NCI-H1417 treated with DMSO at 0.1 percent for 48 hours (cell line): Measurements from ENCODE around the gene ZNF614.
A peak's percentile ranks its signal among the peaks of the same experiment; 100 is the strongest.
"Not testable (repeated sequence)": the region's sequence is repeated elsewhere in the genome, so short reads cannot be mapped to it uniquely, and the experiment has no call there.

ENCODE experiments used
- DNase-seq: peaks from one replicate; lab custom pipeline; 2025; lab: John Stamatoyannopoulos, UW

ZNF614 gene

DNA sequence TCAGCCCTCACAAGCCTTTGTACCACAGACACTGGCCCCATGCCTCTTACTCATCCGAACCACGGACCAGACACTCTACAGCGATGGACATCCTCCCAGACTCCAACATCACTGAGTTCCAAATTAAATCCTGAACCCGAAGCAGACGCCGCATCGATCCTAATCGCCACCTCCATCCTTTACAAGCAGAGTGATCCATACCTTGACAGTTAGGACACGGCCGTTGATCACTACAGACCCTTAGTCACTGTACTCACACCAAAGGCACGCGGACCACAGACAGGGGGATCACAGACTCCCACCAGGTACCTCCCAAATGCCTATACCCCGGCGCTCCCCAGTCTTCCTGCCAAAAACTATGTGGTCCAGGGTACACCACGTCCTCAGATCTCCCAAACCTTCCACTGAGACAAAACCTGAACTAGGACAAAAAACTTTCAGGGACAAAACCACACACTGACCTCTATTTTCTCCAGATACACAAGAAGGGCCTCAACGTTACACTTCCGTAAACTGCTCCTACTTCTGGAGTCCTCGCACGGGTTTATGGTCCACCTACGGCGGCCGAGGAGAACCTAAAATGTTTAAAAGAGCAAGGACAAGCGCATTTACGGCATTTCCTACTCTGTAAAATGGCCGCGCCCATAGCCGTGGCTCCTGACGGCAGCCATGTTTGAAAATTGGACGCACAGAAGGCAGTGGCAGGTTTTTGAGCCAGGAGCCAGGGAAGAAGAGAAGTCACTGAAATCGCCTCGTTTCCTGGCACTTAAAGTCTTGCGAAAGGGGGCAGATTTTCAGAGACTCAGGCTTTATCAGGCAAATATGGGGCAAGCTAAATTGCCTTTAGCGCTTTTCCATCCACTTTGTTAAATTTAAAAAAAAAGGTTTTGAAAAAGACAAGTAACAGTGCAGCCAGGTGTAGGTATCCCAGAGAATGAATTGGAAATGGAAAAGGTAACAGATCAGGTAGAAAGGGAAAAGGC lies 41.6 kb downstream of the ZNF614 start, which contains the start of gene ZNF350:
Gene ZNF350, minus strand, starts transcription at position 532 of the 983 bp plus-strand sequence. CDS start 12,480 bp downstream, outside the sequence.
- peak; percentile 78 for DNase-seq

GRCh38 chr19:51983361-51983760 lies 44.8 kb downstream of the ZNF614 start:
- no peak for DNase-seq

DNA sequence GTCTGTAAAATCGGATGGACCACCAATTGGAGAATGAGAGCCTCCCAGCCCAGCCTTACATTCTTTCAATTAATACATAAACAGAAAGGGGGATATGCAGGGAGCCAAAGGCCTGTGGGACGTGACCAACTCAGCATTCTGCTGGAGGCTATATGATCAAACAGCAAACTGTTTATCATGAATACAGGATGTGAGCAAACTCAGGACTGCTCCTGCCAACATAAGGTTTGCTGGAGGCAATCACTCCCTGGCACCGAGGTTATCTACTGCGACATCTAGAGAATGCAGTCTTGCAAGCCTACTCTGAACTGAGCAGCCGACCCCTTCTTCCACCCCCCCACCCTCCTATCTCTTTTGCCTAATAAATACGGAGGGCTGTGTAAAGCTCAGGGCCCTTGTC lies 47.3 kb downstream of the ZNF614 start:
- DNase-seq, result not testable (repeated sequence)

- DNase-seq, result no peak
Measured at GRCh38 chr19:51980116-51980736, 48.0 kb downstream of the ZNF614 start.

- no peak for DNase-seq
Measured at GRCh38 chr19:51978882-51979281, 49.3 kb downstream of the ZNF614 start.

DNA sequence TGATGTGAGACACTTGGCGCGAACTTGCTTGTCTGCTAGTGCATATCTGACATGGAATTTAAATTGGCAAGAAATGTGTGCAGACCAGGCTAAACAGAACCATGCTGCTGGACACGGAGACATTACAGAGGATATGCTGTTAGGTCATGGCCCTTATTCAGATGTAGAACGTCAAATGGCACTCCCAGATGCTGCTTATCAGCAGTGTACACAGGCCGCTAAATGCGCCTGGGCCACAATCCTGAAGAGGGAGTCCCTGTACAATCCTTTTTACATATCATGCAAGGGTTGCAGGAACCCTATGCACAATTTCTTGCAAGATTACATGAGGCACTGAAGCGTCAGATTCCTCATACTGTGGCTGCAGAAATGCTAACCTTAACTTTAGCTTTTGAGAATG lies 50.8 kb downstream of the ZNF614 start:
- no peak for DNase-seq

GRCh38 chr19:51976852-51977251 lies 51.3 kb downstream of the ZNF614 start:
- no peak for DNase-seq

DNA sequence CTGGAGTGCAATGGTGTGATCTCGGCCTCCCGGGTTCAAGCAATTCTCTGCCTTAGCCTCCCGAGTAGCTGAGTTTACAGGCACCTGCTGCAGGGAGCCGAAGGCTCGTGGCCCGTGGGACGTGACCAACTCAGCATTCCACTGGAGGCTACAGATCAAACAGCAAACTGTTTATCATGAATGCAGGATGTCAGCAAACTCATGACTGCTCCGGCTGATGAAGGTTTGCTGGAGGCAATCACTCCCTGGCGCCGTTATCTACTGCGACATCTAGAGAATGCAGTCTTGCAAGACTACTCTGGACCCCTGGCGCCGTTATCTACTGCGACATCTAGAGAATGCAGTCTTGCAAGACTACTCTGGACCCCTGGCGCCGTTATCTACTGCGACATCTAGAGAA lies 52.4 kb downstream of the ZNF614 start:
- DNase-seq, result not testable (repeated sequence)

DNA sequence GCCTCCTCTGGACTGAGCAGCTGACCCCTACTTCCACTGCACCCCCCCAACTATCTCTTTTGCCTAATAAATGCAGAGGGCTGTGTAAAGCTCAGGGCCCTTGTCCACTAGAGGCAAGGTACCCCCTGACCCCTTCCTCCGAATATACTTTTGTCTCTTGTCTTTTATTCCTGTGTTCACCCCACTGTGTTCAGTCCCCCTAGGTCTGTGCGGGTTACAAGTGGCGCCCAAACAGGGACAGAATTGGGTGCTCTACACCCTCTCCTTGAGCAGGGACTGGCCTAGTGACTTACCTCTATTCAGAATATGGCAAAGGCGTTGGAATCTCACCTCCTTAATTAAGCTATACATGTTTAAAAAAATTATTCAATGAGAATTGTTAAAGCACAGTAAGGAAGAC lies 56.6 kb downstream of the ZNF614 start:
- no peak for DNase-seq

DNA sequence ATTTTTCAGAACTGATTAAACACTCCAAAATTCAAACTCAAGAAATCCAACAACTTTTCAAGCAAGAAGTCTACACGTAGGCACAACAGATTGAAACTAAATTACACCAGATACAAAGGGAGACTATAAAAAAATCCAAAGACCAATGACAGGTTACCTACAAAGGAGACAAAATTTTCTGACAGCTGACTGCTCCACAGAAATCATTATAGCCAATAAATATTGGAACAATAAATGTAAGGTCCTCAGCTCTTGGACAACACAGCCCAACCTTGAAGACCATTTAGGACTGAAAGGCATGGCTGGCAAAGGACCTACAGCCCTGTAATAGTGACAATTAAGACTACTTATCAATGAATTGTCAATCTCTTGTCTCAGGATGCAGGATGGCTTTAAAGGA lies 57.5 kb downstream of the ZNF614 start:
- no peak for DNase-seq

DNA sequence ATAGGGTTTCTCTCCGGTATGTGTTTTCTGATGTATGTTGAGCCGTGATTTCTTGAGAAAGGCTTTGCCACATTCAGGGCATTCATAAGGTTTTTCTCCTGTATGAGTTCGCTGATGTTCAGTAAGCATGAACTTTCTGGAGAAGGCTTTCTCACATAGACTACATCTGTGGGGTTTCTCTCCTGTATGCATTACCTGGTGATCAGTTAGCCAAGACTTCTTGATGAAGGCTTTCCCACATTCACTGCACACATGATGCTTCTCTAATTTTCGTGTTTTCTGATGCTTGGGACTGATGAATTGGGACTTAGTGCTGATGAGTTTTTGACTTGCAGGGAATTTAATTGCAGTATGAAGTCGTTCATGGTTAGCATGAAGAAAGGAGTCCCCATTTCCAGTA lies 62.6 kb downstream of the ZNF614 start:
- DNase-seq, result no peak
